Measurements from ENCODE around the gene ENTPD2.
"Not testable (repeated sequence)": the region's sequence is repeated elsewhere in the genome, so short reads cannot be mapped to it uniquely, and the experiment has no call there.

ENTPD2 gene

GRCh38 chr9:137015976-137016375, 37.9 kb downstream of the ENTPD2 start:
- DNase-seq (ENCODE audit: low read depth in 3 of 3) = no peak

- no peak for DNase-seq (ENCODE audit: low read depth in 3 of 3)
These were observed 38.3 kb downstream of the ENTPD2 start for GRCh38 chr9:137015540-137015930.

- DNase-seq (ENCODE audit: low read depth in 3 of 3) = no peak
These were observed 38.9 kb downstream of the ENTPD2 start for GRCh38 chr9:137014776-137015539.

- DNase-seq (ENCODE audit: low read depth in 3 of 3) = no peak
These were observed 39.7 kb downstream of the ENTPD2 start for GRCh38 chr9:137014166-137014565.

GRCh38 chr9:137013571-137013940, 40.3 kb downstream of the ENTPD2 start:
- no peak for DNase-seq (ENCODE audit: low read depth in 3 of 3)

- no peak for DNase-seq (ENCODE audit: low read depth in 3 of 3)
These were observed 40.9 kb downstream of the ENTPD2 start for GRCh38 chr9:137012694-137013570.

- DNase-seq (ENCODE audit: low read depth in 3 of 3) = no peak
These were observed 41.8 kb downstream of the ENTPD2 start for GRCh38 chr9:137011907-137012675.

GRCh38 chr9:137011156-137011555, 42.7 kb downstream of the ENTPD2 start:
- no peak for DNase-seq (ENCODE audit: low read depth in 3 of 3)

- no peak for DNase-seq (ENCODE audit: low read depth in 3 of 3)
These were observed 43.7 kb downstream of the ENTPD2 start for GRCh38 chr9:137009938-137010732.

GRCh38 chr9:137009217-137009616, 44.6 kb downstream of the ENTPD2 start:
- no peak for DNase-seq (ENCODE audit: low read depth in 3 of 3)

GRCh38 chr9:137008312-137008711, 45.5 kb downstream of the ENTPD2 start:
- no peak for DNase-seq (ENCODE audit: low read depth in 3 of 3)

GRCh38 chr9:137007816-137008270, 46.0 kb downstream of the ENTPD2 start:
- no peak for DNase-seq (ENCODE audit: low read depth in 3 of 3)

- DNase-seq (ENCODE audit: low read depth in 3 of 3) = no peak
These were observed 46.6 kb downstream of the ENTPD2 start for GRCh38 chr9:137007108-137007815.

- DNase-seq (ENCODE audit: low read depth in 3 of 3) = no peak
These were observed 47.5 kb downstream of the ENTPD2 start for GRCh38 chr9:137006116-137007003.

GRCh38 chr9:137004285-137004684, 49.6 kb downstream of the ENTPD2 start:
- not testable (repeated sequence) for DNase-seq (ENCODE audit: low read depth in 3 of 3)

GRCh38 chr9:137002646-137003041, 51.2 kb downstream of the ENTPD2 start:
- no peak for DNase-seq (ENCODE audit: low read depth in 3 of 3)

GRCh38 chr9:137001857-137002645, 51.8 kb downstream of the ENTPD2 start:
- no peak for DNase-seq (ENCODE audit: low read depth in 3 of 3)

GRCh38 chr9:137000177-137000930, 53.5 kb downstream of the ENTPD2 start:
- DNase-seq (ENCODE audit: low read depth in 3 of 3) = no peak
